GM19035 (cell line): Measurements from ENCODE around the gene CDC37.
"Not testable (repeated sequence)": the region's sequence is repeated elsewhere in the genome, so short reads cannot be mapped to it uniquely, and the experiment has no call there.

Experiments used
- ATAC-seq: cut with Tn5 transposase; IDR thresholded peaks from one replicate; pipeline ENCODE4 v1.9.1; 2021; ENCODE audit not compliant: unreplicated experiment

CDC37 gene

DNA sequence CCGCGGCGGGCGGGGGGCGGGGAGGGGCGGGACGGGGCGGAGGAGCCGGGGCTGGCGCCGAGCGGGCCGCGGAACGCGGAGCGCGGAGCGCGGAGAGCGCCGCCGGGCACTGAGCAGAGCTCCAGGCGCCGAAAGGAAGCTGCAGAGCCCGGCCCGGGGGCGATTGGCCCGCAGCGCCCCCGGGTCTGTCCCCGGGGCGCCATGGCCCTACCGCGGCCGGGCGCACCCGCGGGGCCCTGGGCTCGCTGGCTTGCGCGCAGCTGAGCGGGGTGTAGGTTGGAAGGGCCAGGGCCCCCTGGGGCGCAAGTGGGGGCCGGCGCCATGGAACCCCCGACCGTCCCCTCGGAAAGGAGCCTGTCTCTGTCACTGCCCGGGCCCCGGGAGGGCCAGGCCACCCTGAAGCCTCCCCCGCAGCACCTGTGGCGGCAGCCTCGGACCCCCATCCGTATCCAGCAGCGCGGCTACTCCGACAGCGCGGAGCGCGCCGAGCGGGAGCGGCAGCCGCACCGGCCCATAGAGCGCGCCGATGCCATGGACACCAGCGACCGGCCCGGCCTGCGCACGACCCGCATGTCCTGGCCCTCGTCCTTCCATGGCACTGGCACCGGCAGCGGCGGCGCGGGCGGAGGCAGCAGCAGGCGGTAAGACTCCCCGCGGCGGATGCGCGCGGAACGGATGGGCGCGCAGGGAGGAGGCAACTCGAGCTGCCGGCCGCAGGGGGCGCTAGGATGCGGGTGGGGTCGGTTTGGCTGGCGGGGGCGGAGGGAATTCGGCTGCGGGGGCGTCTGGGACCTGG lies 17.3 kb upstream of the CDC37 start, which contains the start of gene PDE4A:
Gene PDE4A (plus strand): TSS at position 95 of the 796 bp plus-strand sequence. CDS start 227 bp downstream, at position 322.
- no peak for ATAC-seq

GRCh38 chr19:10419646-10420443 lies 16.5 kb upstream of the CDC37 start:
- no peak for ATAC-seq

DNA sequence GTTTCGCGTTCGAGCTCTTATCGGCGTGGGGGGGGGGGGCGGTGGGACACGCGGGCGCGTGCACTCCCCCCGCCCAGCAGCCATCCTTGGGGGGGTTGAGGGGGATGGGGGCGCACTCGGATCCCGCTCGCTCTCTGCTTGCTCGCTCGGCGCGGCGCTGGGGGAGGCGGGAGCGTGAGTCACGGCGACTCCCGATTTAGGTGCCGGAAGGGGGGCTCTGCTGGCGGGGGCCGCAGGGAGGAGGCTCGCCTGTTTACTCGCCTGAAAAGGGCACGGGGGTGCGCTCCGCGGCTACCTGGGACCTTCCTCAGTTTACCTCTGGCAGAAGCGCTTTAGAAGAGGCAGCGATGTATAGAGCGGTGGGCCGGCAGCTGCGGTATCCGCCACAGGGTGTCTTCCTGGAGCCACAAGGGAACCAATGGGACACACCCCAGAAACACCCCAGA lies 15.9 kb upstream of the CDC37 start:
- ATAC-seq, result no peak

GRCh38 chr19:10418485-10419199 lies 15.3 kb upstream of the CDC37 start:
- ATAC-seq, result no peak

DNA sequence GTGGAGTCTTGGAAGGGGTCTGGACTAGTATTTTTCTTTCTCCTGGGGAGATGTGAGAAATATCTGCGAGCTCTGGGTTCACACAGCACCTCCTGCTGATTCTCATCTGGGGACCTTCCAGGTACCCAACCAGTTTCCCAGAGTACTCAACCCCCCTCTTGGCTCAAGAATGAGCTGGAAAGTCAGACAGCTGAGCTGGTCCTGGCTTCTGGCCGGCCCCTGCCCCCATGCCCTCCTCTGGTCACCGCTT lies 14.8 kb upstream of the CDC37 start:
- no peak for ATAC-seq

DNA sequence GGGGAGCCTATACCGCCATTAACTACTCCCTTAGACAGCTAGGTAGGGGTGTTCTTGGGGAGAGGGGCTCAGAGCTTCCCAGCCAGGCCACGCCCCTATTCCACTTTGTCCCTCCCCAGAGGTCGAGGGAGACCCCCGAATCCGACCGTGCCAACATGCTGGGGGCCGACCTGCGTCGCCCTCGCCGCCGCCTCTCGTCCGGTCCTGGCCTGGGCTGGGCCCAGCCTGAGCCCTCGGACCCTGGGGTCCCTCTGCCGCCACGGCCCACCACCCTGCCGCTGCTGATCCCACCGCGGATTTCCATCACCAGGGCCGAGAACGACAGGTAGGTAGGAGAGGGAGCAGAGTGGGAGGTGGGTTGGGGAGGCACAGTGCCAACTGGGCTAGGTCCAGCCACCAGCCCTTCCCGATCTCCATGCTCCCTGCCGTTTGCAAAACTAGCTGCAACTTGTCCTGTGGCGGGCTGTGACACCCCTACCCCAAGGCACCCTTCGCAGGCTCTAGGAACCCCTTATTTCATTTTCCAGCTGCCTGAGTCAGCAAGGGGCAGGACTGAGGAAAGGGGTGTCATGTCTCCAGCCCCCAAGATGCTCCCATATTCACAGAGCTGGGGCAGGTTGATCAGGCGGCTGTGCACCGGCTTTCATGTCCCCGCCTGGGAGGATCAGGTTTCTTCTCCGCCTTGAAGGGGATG lies 14.3 kb upstream of the CDC37 start:
- no peak for ATAC-seq

- ATAC-seq, result peak; percentile 57
These were observed 13.3 kb upstream of the CDC37 start for GRCh38 chr19:10416380-10417257.

DNA sequence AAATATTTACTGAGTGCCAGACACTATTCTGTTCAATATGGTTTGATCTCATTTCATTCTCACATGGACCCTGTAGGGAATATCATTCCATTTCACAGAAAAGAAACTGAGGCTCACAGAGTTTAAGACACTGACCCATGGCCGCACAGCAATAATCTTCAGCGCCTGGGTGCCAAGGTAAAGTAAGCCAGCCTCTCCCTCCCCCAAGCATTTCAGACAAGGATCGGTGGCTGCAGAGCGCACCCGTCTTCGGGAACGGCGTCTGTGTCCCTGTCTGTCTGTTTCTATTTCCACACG lies 12.7 kb upstream of the CDC37 start:
- ATAC-seq, result no peak

DNA sequence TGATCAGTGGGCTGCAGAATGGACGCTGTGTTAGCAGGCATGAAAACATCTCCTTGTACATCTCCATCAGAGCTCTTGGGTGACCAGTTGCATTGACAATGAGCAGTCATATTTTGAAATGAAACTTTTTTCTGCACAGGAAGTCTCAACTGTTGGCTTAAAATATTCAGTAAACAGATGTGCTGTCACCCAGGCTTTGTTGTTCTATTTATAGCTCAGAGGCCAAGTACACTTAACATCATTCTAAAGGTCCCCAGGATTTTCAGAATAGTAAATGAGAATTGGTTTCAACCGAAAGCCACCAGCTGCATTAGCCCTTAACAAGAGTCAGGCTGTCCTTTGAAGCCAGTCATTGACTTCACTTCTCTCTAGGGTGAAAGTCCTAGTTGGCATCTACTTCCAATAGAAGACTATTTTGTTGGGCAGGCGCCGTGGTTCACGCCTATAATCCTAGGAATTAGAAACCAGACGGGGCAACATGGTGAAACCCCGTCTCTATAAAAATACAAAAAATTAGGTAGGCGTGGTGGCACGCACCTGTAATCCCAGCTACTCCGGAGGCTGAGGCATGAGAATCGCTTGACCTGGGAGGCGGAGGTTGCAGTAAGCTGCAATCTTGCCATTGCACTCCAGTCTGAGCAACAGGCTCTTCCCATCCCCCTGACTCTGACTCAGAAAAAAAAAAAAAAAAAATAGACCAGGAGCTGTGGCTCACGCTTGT lies 9.1 kb upstream of the CDC37 start:
- peak; percentile 52 for ATAC-seq

DNA sequence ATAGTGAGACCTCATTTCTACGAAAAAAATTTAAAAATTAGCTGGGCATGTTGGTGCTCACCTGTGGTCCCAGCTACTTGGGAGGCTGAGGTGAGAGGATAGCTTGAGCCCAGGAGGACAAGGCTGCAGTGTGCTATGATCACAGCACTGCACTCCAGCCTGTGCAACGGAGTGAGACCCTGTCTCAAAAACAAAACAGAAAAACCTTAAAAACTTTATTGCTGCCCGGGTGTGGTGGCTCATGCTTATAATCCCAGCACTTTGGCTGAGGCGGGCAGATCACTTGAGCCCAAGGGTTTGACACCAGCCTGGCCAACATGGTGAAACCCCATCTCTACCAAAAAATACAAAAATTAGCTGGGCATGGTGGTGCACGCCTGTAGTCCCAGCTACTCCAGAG lies 7.9 kb upstream of the CDC37 start:
- not testable (repeated sequence) for ATAC-seq

DNA sequence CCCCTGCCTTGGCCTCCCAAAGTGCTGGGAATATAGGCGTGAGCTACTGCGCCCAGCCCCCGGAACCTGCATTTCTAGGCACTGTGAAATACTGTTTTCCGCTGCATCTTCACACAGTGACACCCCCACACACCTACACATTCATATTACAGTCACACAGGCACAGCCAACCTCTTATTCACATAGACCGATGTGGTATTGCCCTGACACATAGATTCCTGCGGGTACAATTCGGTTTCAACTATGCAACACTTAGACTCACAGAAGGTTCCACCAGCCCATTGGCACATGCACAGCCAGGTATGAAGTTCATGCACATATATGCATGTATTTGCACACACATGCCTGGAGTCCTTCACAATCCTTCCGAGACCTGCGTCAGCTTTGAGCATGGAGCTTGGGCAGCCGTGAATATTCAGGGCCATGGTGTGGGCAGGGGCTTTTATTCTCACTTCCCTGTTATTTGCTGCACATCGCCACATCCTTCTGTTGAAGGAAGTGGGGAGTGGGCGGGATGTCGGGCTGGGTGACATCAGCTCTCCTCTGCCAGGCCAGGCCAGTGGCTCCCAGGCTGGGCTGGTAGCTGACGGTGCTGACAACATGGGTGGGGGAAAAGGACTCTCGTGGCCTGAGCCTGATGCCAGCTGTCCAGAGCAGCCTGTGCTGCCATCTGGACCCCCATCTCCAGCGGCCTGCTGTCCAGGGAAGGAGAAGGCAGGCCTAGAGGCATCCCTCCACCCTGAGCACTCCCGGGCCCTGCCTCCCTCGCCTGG lies 5.4 kb upstream of the CDC37 start:
- no peak for ATAC-seq

DNA sequence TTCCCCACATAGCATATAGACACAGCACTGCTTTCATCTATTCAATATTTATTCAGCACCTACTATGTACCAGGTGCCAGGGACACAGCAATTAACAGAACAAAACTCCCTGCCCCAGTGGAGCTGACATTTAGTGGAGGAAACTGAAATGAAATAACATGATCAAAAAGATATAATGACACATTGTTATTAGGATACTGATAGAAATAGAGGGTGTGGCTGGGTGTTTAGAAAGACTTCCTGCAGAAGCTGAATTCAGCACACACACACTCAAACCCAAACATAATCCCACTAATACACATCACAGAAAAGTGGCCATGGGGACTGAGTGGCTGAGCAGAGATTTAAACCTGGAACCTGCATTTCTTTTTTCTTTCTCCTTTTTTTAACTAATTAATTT lies 3.8 kb upstream of the CDC37 start:
- ATAC-seq, result no peak

DNA sequence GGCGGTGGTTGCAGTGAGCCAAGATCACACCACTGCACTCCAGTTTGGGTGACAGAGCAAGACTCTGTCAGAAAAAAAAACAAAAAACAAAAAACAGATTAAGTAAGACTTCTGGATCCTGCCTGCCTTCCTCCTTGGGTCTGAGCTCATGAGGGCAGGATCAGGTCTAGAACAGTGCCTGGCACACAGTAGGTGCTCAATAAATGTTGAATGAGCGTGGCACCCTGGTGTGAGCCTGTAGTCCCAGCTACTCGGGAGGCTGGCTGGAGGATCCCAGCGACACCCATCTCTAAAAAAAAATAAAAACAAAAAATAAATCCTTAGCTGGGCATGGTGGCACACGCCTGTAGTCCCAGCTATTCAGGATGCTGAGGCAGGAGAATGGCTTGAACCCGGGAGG lies 2.8 kb upstream of the CDC37 start:
- no peak for ATAC-seq

GRCh38 chr19:10404888-10405820 lies 1.8 kb upstream of the CDC37 start:
- ATAC-seq, result no peak

DNA sequence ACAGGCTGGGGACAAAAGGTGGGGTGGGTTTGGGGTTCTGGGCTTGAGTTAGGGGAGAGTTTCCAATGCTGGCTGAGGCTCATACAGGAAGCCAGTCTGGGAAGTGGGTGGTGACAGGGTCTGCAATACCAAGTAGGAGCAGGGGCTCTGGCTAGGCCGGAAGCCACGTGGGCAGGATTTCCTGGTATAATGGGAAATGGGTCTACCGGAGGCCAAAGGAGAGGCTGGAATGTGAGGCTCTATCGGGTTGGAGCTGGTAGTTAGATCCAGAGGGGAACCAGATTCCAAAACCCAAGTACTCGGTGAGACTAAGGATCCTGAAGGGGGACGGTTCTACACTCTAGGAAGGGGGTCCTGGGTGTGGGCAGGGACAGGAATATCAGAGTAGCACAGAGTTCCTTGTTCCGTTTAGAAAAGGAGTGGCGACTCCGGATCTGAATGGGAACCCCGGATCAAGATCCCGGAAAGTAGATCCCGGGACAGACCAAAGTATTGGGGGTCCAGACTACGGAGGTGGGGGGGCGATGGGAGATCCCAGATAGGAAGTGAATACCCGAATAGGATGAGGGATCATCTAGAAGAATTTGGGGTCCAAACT lies 802 bp downstream of the CDC37 start:
- no peak for ATAC-seq

- no peak for ATAC-seq
These were observed 3.5 kb downstream of the CDC37 start for GRCh38 chr19:10399878-10400277.

- not testable (repeated sequence) for ATAC-seq
These were observed 4.0 kb downstream of the CDC37 start for GRCh38 chr19:10399340-10399739.

- no peak for ATAC-seq
These were observed 4.5 kb downstream of the CDC37 start for GRCh38 chr19:10398819-10399218.
